ENCODE results near the gene MUC13.

MUC13 gene

GRCh38 chr3:124974691-124975090 is 40.1 kb upstream of the MUC13 start:
- TF ChIP-seq POLR2AphosphoS5 (IDR thresholded peaks at IDR 0.05; ENCODE audit: low read depth, low read length): no peak
- TF ChIP-seq REST (IDR thresholded peaks at IDR 0.05; ENCODE audit: insufficient read depth in 1 of 2, low read depth in 2 of 2, low read length in 2 of 2): no peak
- TF ChIP-seq FOXP2 (optimal IDR thresholded peaks at IDR 0.05; ENCODE audit: borderline replicate concordance, extremely low read depth, extremely low read length, insufficient read depth): no peak
- no peak for TF ChIP-seq TAF1 (IDR thresholded peaks at IDR 0.05; ENCODE audit: borderline replicate concordance, insufficient read depth, low read length)
- no peak for TF ChIP-seq SIN3A (IDR thresholded peaks at IDR 0.05; ENCODE audit: borderline replicate concordance, insufficient read depth, low read length)

GRCh38 chr3:124973290-124973689 is 38.7 kb upstream of the MUC13 start:
- TF ChIP-seq SIN3A (IDR thresholded peaks at IDR 0.05; ENCODE audit: borderline replicate concordance, insufficient read depth, low read length) (no peak), POLR2AphosphoS5 (IDR thresholded peaks at IDR 0.05; ENCODE audit: low read depth, low read length) (no peak), TAF1 (IDR thresholded peaks at IDR 0.05; ENCODE audit: borderline replicate concordance, insufficient read depth, low read length) (no peak), REST (IDR thresholded peaks at IDR 0.05; ENCODE audit: insufficient read depth in 1 of 2, low read depth in 2 of 2, low read length in 2 of 2) (no peak), FOXP2 (optimal IDR thresholded peaks at IDR 0.05; ENCODE audit: borderline replicate concordance, extremely low read depth, extremely low read length, insufficient read depth) (no peak)

GRCh38 chr3:124972457-124972856 is 37.9 kb upstream of the MUC13 start:
- TF ChIP-seq TAF1 (IDR thresholded peaks at IDR 0.05; ENCODE audit: borderline replicate concordance, insufficient read depth, low read length): no peak
- no peak for TF ChIP-seq REST (IDR thresholded peaks at IDR 0.05; ENCODE audit: insufficient read depth in 1 of 2, low read depth in 2 of 2, low read length in 2 of 2)
- TF ChIP-seq FOXP2 (optimal IDR thresholded peaks at IDR 0.05; ENCODE audit: borderline replicate concordance, extremely low read depth, extremely low read length, insufficient read depth): no peak
- no peak for TF ChIP-seq POLR2AphosphoS5 (IDR thresholded peaks at IDR 0.05; ENCODE audit: low read depth, low read length)
- no peak for TF ChIP-seq SIN3A (IDR thresholded peaks at IDR 0.05; ENCODE audit: borderline replicate concordance, insufficient read depth, low read length)

DNA sequence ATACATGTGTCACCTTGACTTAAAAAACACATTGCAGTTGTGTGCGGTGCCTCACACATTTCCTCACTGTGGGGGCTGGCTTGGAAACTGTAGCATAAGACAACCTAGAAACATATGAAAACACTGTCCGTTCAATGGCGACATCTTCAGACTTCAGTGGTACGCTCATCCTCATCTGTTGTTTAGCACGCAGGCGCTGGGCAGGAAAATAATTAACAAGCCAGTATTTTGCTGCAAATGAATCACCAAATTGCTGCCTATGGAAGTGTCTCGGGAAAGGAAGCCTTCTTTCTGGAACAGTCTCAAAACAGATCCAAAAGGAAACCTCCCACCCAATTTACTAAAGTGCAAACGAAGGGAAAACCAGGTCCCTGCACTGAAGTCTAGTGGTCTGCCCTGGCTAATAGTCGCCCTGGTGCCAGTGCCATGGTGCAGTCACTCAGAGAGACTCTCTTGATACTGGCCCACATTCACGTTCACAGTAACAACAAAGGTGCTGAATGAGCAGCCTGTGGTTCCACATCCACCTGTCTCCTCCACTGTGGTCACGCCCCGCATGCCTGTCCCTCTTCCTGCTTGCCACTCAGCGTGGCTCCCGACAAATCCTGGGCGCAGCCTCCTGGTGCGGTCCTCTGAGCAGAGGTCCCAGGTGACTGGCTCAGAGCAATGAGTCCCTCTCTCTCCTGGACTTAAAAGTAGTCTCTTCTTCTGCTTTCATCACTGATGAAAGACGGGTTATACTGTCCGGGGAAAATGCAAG is 35.6 kb upstream of the MUC13 start:
- TF ChIP-seq POLR2AphosphoS5 (IDR thresholded peaks at IDR 0.05; ENCODE audit: low read depth, low read length) (no peak), FOXP2 (optimal IDR thresholded peaks at IDR 0.05; ENCODE audit: borderline replicate concordance, extremely low read depth, extremely low read length, insufficient read depth) (no peak), TAF1 (IDR thresholded peaks at IDR 0.05; ENCODE audit: borderline replicate concordance, insufficient read depth, low read length) (no peak), REST (IDR thresholded peaks at IDR 0.05; ENCODE audit: insufficient read depth in 1 of 2, low read depth in 2 of 2, low read length in 2 of 2) (no peak), SIN3A (IDR thresholded peaks at IDR 0.05; ENCODE audit: borderline replicate concordance, insufficient read depth, low read length) (no peak)
